Lung (tissue), 12 donors: Measurements from ENCODE around the gene ELN. TPM values are rescaled to one million over a fixed set of nuclear protein-coding genes. Genes with fewer than 3 reads are reported as not detected.

Source experiments
- ATAC-seq: fragments of 200-7000 bp; cut with Tn5 transposase; one replicate; pipeline ENCODE4 v1.9.1; 2020; ENCODE audit warnings: moderate number of reproducible peaks; ENCODE audit not compliant: insufficient read depth, low FRiP score
- DNase-seq, 3 donors: peaks; one replicate each; pipeline ENCODE4 v3.0.0-alpha.2; 2013 to 2017
- H3K27ac ChIP-seq, 2 donors: one replicate each; pipeline ENCODE4 v1.5.1; 2013; ENCODE audit warnings: mild to moderate bottlenecking in 2 of 2, moderate library complexity in 2 of 2, control low read depth in 1 of 2, inconsistent platforms in 1 of 2, low read depth in 1 of 2, low read length in 1 of 2
- H3K27me3 ChIP-seq, 3 donors: one replicate each; pipeline ENCODE4 v1.5.1; 2013; ENCODE audit warnings: low read length in 2 of 3; ENCODE audit not compliant: control insufficient read depth in 3 of 3, insufficient read depth in 3 of 3
- H3K36me3 ChIP-seq, 4 donors: one replicate each; pipeline ENCODE4 v1.5.1; 2013; ENCODE audit warnings: low read length in 4 of 4, mild to moderate bottlenecking in 1 of 4, moderate library complexity in 1 of 4; ENCODE audit not compliant: control insufficient read depth in 4 of 4, insufficient read depth in 4 of 4
- H3K4me1 ChIP-seq, 5 donors: one replicate each; pipeline ENCODE4 v1.5.1; 2013; ENCODE audit warnings: low read length in 5 of 5, mild to moderate bottlenecking in 2 of 5, moderate library complexity in 1 of 5; ENCODE audit not compliant: control insufficient read depth in 5 of 5, insufficient read depth in 5 of 5
- H3K4me3 ChIP-seq: one replicate; pipeline ENCODE4 v1.5.1; 2013; ENCODE audit warnings: mild to moderate bottlenecking, control low read depth, moderate library complexity
- H3K9ac ChIP-seq, 2 donors: one replicate each; pipeline ENCODE4 v1.5.1; 2013; ENCODE audit warnings: low read length in 2 of 2, control low read depth in 1 of 2; ENCODE audit not compliant: insufficient read depth in 1 of 2
- H3K9me3 ChIP-seq, 4 donors: one replicate each; pipeline ENCODE4 v1.5.1; 2013; ENCODE audit warnings: low read length in 3 of 4, mild to moderate bottlenecking in 1 of 4, moderate library complexity in 1 of 4; ENCODE audit not compliant: control insufficient read depth in 4 of 4, insufficient read depth in 3 of 4
- CTCF ChIP-seq: IDR thresholded peaks from 2 replicates; pipeline ENCODE4 v1.5.1; 2012; ENCODE audit warnings: mild to moderate bottlenecking; ENCODE audit errors: control extremely low read depth, extremely low read depth
- WGBS, 2 donors: extraction: QIAGEN DNeasy Blood & Tissue Kit; methylation state at CpG; one replicate each; pipeline ENCODE4 v1.1.7; 2013; 5-methylcytosine and 5-hydroxymethylcytosine counted together
- polyA plus RNA-seq, 2 donors: library from polyadenylated mRNA; stranded (reverse); fragments of 200-250 nt; gene quantifications; one replicate each; pipeline ENCODE4 v1.2.1, GENCODE V29; 2013
- total RNA-seq, 2 donors: library from RNA; depleted of rRNA in 1 of 2; stranded (reverse); fragments of >200 nt in 1 of 2; gene quantifications; one replicate each; pipeline ENCODE4 v1.2.1, GENCODE V29; 2014 to 2021
- donor health status: control.
- donor health status: control.
- donor health status: Bipolar disorder and iron deficiency.
- donor health status: healthy.
- donor health status: DM: yes; HTN: yes; CAD: no.

The ELN gene
- total and polyA plus RNA-seq, 4 donors: 60.4 to 274 (median 125) TPM

GRCh38 chr7:74063646-74064045 is 35.7 kb downstream of the ELN start:
- DNase-seq (no peak), ATAC-seq (no peak)
- Histone ChIP-seq H3K9ac (no peak overlapping the region), H3K9me3 (peaks cover 0 to 4% (median 0%) of the 10 kb centered on the region in 4 donors), H3K27me3 (no peaks in the 10 kb centered on the region), H3K4me1 (peaks cover 0 to 4% (median 3%) of the 10 kb centered on the region in 5 donors), H3K4me3 (no peak overlapping the region), H3K36me3 (peaks cover 0 to 25% (median 13%) of the 10 kb centered on the region in 4 donors), H3K27ac (no peak overlapping the region)
- 98% methylated on average over 12 of the region's 12 CpGs for WGBS, 2 donors
- TF ChIP-seq CTCF: no peak

- WGBS, 2 donors: 90% methylated on average over 4 of the region's 4 CpGs
Observed at GRCh38 chr7:74064696-74065095, 36.7 kb downstream of the ELN start.

GRCh38 chr7:74066626-74067025 is 38.7 kb downstream of the ELN start:
- ATAC-seq (no peak), DNase-seq (no peak)
- no peak overlapping the region for H3K9ac ChIP-seq
- TF ChIP-seq CTCF: no peak
- H3K4me1 ChIP-seq: peaks cover 0 to 3% (median 0%) of the 10 kb centered on the region in 5 donors
- no peaks in the 10 kb centered on the region for H3K27me3 ChIP-seq
- H3K27ac ChIP-seq: no peak overlapping the region
- peaks cover 0 to 10% (median 4%) of the 10 kb centered on the region in 4 donors for H3K36me3 ChIP-seq
- H3K9me3 ChIP-seq: peaks cover 0 to 4% (median 0%) of the 10 kb centered on the region in 4 donors
- WGBS, 2 donors: 91 to 93% methylated on average over 3 of the region's 3 CpGs
- H3K4me3 ChIP-seq: no peak overlapping the region

More at GRCh38 chr7:74064696-74065095, 36.7 kb downstream of the ELN start:
- Histone ChIP-seq H3K9me3 (peaks cover 0 to 4% (median 0%) of the 10 kb centered on the region in 4 donors), H3K4me1 (peaks cover 0 to 3% (median 3%) of the 10 kb centered on the region in 5 donors), H3K36me3 (peaks cover 0 to 20% (median 13%) of the 10 kb centered on the region in 4 donors), H3K27me3 (no peaks in the 10 kb centered on the region), H3K9ac (no peak overlapping the region), H3K27ac (no peak overlapping the region), H3K4me3 (no peak overlapping the region)
- no peak for TF ChIP-seq CTCF
- ATAC-seq: no peak
- DNase-seq: no peak
